GM19438 (cell line): ENCODE results near the gene COL15A1.
"Not testable (repeated sequence)": the region's sequence is repeated elsewhere in the genome, so short reads cannot be mapped to it uniquely, and the experiment has no call there.

ENCODE experiments used
- ATAC-seq: cut with Tn5 transposase; IDR thresholded peaks from one replicate; pipeline ENCODE4 v1.9.1; 2021; ENCODE audit warnings: low read depth; ENCODE audit not compliant: unreplicated experiment

Gene COL15A1

GRCh38 chr9:99006979-99007378 lies 63.3 kb downstream of the COL15A1 start:
- no peak for ATAC-seq

GRCh38 chr9:99008203-99008602 lies 64.5 kb downstream of the COL15A1 start:
- no peak for ATAC-seq

- ATAC-seq, result not testable (repeated sequence)
These were observed 66.7 kb downstream of the COL15A1 start for GRCh38 chr9:99010393-99010792.

- ATAC-seq, result no peak
These were observed 67.5 kb downstream of the COL15A1 start for GRCh38 chr9:99011161-99011709.

- ATAC-seq, result no peak
These were observed 69.3 kb downstream of the COL15A1 start for GRCh38 chr9:99012957-99013512.

GRCh38 chr9:99013550-99013949 lies 69.8 kb downstream of the COL15A1 start:
- no peak for ATAC-seq

DNA sequence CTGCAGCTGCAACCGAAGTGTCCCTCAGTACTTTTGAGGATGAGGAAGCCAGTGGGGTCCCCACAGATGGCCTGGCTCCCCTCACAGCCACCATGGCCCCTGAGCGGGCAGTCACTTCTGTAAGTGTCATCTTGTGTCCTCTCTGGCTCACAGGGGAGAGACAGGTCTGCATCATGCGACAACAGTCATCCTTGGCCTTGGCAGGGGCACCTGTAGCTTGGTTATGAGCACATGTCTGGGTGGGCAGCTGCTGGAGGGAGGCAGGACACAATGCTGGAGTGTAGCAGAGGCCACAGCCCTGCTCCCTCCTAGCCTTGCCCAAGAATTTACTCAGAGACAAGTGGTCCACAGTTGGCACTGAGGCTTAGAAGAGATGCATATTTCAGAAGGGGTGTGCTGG lies 71.7 kb downstream of the COL15A1 start:
- no peak for ATAC-seq

- no peak for ATAC-seq
These were observed 72.2 kb downstream of the COL15A1 start for GRCh38 chr9:99015890-99016289.

GRCh38 chr9:99016681-99017387 lies 73.1 kb downstream of the COL15A1 start:
- ATAC-seq, result no peak

DNA sequence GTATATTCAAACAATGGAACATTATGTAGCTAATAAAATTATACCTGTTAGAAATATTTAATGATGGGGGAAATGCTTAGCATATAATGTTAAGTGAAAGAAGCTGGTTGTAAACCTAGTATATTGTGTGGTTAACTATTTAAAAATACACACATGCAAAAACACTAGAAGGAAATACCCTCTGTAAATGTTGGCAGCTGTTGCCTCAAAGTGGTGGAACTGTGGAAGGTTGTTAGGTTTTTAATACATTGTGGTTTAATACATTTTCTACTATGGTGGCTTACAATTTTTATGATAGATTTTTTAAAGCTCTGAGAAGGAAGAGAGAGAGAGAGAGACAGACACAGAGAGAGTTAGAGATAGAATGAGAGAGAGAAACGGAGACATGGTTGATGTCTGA lies 74.9 kb downstream of the COL15A1 start:
- no peak for ATAC-seq

- ATAC-seq, result no peak
These were observed 76.0 kb downstream of the COL15A1 start for GRCh38 chr9:99019510-99020331.

GRCh38 chr9:99020786-99021436 lies 77.2 kb downstream of the COL15A1 start:
- ATAC-seq, result no peak

GRCh38 chr9:99021512-99021911 lies 77.8 kb downstream of the COL15A1 start:
- ATAC-seq, result no peak

- ATAC-seq, result no peak
These were observed 79.5 kb downstream of the COL15A1 start for GRCh38 chr9:99023231-99023630.

- no peak for ATAC-seq
These were observed 80.1 kb downstream of the COL15A1 start for GRCh38 chr9:99023831-99024230.

DNA sequence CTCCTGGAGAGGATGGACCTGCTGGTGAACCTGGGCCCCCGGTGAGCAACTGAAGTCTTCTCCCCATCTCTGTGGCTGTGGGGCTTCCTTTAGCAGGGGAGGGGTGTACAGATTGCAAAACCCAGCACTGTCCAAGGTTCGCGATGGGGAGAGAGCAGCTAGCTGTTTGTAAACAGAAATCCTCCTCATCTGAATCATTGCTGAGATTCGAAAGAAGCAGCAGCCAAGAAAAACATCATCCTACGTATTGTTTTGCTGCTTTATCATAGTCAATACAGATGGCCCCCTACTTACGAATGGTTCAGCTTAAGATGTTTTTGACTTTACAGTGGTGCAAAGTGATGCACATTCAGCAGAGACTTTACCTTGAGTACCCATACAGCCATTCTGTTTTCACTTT lies 81.3 kb downstream of the COL15A1 start:
- no peak for ATAC-seq

- no peak for ATAC-seq
These were observed 82.0 kb downstream of the COL15A1 start for GRCh38 chr9:99025616-99026270.

DNA sequence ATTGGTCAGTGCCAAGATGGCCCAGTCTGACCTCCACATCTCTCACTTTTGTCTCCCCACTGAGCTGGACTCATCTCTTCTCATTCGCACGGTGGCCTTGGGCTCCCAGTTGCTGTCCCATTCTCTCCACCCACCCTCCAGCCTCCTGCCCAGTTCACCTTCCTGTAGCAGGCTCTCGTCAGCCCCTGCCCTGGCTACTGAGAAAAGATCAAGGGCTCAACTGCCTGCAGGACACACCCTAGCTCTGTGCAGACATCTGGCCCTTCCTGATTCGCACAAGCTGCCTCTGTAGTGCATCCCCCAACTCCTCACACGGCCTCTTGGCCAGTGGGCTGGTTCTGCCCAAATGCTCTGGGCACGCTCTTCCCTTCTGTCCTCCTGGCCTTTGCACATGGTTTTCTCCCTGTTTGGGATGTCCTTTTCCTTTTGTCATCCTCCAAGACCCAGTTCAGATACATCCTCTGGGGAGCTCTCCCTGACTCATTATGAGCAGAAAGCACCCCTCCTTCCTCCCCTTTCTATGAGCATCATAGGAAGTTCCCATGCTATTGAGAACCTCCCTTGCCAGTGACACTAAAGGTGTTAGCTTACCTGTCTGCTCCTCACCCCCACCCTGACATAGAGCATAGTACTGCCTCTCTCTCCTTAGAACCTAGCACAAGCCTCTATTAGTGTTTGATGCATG lies 82.7 kb downstream of the COL15A1 start:
- no peak for ATAC-seq

GRCh38 chr9:99026956-99027298 lies 83.2 kb downstream of the COL15A1 start:
- ATAC-seq, result no peak

GRCh38 chr9:99027443-99027842 lies 83.7 kb downstream of the COL15A1 start:
- no peak for ATAC-seq
